Keratinocyte (primary cell): ENCODE data around the gene TSHZ2.

ENCODE experiments used
- EZH2 ChIP-seq: IDR thresholded peaks from one replicate; pipeline ENCODE4 v1.6.1; 2012; ENCODE audit warnings: inconsistent platforms, mild to moderate bottlenecking, low read length, moderate library complexity
- TF ChIP-seq, protein P1 (sequence below), 3 experiments: IDR thresholded peaks in 1 of 3; conservative IDR thresholded peaks in 1 of 3; optimal IDR thresholded peaks in 1 of 3; 2 replicates in 2 of 3; 3 replicates in 1 of 3; pipeline versions ENCODE3 to v1.5.1; 2011; ENCODE audit warnings: low read length in 3 of 3, mild to moderate bottlenecking in 3 of 3, moderate library complexity in 2 of 3, control low read depth in 1 of 3, inconsistent platforms in 1 of 3; ENCODE audit not compliant: insufficient read depth in 2 of 3; ENCODE audit errors: extremely low read depth in 1 of 3

DNA sequence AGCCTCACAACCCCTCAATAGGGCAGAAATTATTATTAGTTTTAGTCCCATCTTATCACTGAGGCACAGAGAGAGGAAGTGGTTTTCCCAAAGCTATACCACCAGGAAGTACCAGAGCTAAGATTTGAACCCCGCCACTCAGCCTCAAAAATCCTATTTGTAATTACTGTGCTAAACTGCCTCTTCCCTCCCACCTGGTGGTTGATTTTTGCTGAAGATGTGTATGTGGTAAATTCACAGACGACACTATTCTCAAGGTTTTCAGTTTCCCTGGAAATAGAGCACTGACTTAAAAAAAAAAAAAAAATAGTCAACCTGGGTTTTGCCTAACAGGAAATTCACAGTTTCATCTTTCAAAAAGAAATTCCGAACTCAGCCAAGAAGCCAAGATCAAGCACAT lies 57.9 kb downstream of the TSHZ2 start:
- TF ChIP-seq, protein P1, sequence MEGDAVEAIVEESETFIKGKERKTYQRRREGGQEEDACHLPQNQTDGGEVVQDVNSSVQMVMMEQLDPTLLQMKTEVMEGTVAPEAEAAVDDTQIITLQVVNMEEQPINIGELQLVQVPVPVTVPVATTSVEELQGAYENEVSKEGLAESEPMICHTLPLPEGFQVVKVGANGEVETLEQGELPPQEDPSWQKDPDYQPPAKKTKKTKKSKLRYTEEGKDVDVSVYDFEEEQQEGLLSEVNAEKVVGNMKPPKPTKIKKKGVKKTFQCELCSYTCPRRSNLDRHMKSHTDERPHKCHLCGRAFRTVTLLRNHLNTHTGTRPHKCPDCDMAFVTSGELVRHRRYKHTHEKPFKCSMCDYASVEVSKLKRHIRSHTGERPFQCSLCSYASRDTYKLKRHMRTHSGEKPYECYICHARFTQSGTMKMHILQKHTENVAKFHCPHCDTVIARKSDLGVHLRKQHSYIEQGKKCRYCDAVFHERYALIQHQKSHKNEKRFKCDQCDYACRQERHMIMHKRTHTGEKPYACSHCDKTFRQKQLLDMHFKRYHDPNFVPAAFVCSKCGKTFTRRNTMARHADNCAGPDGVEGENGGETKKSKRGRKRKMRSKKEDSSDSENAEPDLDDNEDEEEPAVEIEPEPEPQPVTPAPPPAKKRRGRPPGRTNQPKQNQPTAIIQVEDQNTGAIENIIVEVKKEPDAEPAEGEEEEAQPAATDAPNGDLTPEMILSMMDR (optimal IDR thresholded peaks at IDR 0.05 in 1 of 3, IDR thresholded peaks at IDR 0.05 in 1 of 3, conservative IDR thresholded peaks at IDR 0.05 in 1 of 3; ENCODE audit: extremely low read depth in 1 of 3, insufficient read depth in 2 of 3, low read length in 3 of 3) = no peak
- no peak for TF ChIP-seq EZH2
